Measurements from ENCODE around the gene STARD13. TPM values are rescaled to one million over a fixed set of nuclear protein-coding genes. Genes with fewer than 3 reads are reported as not detected.

STARD13 gene
- total and polyA plus RNA-seq, 2 donors from 2014 or later: 5.1 to 37.2 TPM

DNA sequence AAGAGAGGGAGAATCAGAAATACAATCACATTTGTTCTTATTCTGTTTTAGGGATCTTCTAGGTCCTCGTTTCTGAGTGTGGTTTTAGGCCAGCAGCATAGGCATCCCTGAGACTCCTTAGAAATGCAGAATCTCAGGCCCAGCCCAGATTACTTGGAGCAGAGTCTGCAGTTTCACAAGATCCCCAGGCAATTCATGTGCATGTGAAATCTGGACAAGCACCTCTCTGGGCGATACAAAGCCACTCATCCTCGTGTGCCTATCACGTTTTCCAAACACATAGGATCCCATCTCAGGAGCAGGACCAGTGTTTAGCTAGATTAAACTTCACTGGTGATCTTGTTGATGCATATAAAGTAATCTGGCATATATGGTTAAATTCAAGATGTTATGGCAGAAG is 182.1 kb downstream of the STARD13 start:
- DNase-seq (no peak), FAIRE-seq (no peak)
- Histone ChIP-seq H3K9me3 (ENCODE audit: control insufficient read depth in 2 of 3, insufficient read depth in 1 of 3, low read length in 3 of 3) (peaks cover 0 to 2% (median 0%) of the 10 kb centered on the region in 3 donors), H3K27ac (ENCODE audit: low read depth in 2 of 2, low read length in 2 of 2) (no peak overlapping the region), H3K9ac (ENCODE audit: low read length in 3 of 3) (no peak overlapping the region), H3K4me1 (ENCODE audit: control insufficient read depth in 2 of 3, insufficient read depth in 2 of 3, low read depth in 1 of 3, low read length in 3 of 3) (peaks cover 0 to under 1% (median 0%) of the 10 kb centered on the region in 3 donors), H3K4me3 (ENCODE audit: low read length in 3 of 3) (no peak overlapping the region), H3K36me3 (ENCODE audit: control insufficient read depth in 2 of 3, insufficient read depth in 3 of 3, low read length in 3 of 3) (peaks cover 6 to 10% (median 9%) of the 10 kb centered on the region in 3 donors), H3K27me3 (ENCODE audit: control insufficient read depth, insufficient read depth, low read length) (no peaks in the 10 kb centered on the region)
- intact Hi-C loops (cut with DNase I): no loop called here
- TF ChIP-seq, protein P1, sequence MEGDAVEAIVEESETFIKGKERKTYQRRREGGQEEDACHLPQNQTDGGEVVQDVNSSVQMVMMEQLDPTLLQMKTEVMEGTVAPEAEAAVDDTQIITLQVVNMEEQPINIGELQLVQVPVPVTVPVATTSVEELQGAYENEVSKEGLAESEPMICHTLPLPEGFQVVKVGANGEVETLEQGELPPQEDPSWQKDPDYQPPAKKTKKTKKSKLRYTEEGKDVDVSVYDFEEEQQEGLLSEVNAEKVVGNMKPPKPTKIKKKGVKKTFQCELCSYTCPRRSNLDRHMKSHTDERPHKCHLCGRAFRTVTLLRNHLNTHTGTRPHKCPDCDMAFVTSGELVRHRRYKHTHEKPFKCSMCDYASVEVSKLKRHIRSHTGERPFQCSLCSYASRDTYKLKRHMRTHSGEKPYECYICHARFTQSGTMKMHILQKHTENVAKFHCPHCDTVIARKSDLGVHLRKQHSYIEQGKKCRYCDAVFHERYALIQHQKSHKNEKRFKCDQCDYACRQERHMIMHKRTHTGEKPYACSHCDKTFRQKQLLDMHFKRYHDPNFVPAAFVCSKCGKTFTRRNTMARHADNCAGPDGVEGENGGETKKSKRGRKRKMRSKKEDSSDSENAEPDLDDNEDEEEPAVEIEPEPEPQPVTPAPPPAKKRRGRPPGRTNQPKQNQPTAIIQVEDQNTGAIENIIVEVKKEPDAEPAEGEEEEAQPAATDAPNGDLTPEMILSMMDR (IDR thresholded peaks at IDR 0.05; ENCODE audit: borderline replicate concordance, extremely low read depth, insufficient read depth): no peak

DNA sequence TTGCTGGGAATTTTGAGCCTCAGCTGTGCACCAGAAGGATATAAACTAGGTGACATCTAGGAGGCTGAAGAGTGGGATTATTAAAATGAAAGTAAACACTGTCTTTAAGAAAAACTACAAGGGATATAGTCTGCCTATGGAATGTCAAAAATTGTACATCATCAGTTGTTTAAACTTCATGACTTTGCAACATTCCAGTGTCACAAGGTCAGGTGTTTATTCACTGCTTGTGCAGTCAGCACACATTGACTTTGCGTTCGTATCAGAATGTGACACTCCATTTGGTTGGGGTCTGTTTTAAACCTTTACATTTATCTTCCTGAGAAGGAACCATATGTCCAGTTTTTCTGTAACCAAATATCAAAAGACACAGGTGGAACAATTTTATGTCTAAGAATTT is 183.7 kb downstream of the STARD13 start:
- Histone ChIP-seq H3K4me1 (ENCODE audit: control insufficient read depth in 2 of 3, insufficient read depth in 2 of 3, low read depth in 1 of 3, low read length in 3 of 3) (no peaks in the 10 kb centered on the region), H3K9me3 (ENCODE audit: control insufficient read depth in 2 of 3, insufficient read depth in 1 of 3, low read length in 3 of 3) (peaks cover 0 to 7% (median 0%) of the 10 kb centered on the region in 3 donors), H3K36me3 (ENCODE audit: control insufficient read depth in 2 of 3, insufficient read depth in 3 of 3, low read length in 3 of 3) (peaks cover 5 to 6% (median 5%) of the 10 kb centered on the region in 3 donors), H3K4me3 (ENCODE audit: low read length in 3 of 3) (no peak overlapping the region), H3K27ac (ENCODE audit: low read depth in 2 of 2, low read length in 2 of 2) (no peak overlapping the region), H3K27me3 (ENCODE audit: control insufficient read depth, insufficient read depth, low read length) (no peaks in the 10 kb centered on the region), H3K9ac (ENCODE audit: low read length in 3 of 3) (no peak overlapping the region)
- DNase-seq (no peak), FAIRE-seq (no peak)
- intact Hi-C loops (cut with DNase I): no loop called here
- TF ChIP-seq, protein P1 (IDR thresholded peaks at IDR 0.05; ENCODE audit: borderline replicate concordance, extremely low read depth, insufficient read depth): no peak

DNA sequence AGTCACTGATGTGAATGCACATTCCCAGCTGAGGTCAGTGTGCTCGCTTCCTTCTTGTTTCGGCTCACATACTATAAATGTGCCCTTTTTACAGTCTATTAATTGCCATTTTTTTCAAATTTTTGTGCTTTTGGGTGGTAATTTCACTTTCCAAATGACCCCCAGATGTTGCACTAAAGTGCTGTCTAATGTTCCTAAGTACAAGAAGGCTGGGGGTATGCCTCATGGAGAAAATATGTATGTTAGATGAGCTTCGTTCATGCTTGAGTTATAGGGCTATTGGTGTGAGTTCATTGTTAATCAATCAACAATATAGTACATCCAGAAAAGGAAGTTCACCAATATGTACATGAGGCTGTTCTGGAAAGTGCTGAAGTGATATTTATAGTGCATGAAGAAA is 184.7 kb downstream of the STARD13 start:
- H3K36me3 ChIP-seq (ENCODE audit: control insufficient read depth in 2 of 3, insufficient read depth in 3 of 3, low read length in 3 of 3): no peaks in the 10 kb centered on the region
- no peak overlapping the region for H3K27ac ChIP-seq (ENCODE audit: low read depth in 2 of 2, low read length in 2 of 2)
- H3K4me3 ChIP-seq (ENCODE audit: low read length in 3 of 3): no peak overlapping the region
- H3K27me3 ChIP-seq (ENCODE audit: control insufficient read depth, insufficient read depth, low read length): no peaks in the 10 kb centered on the region
- DNase-seq (no peak), FAIRE-seq (no peak)
- H3K9me3 ChIP-seq (ENCODE audit: control insufficient read depth in 2 of 3, insufficient read depth in 1 of 3, low read length in 3 of 3): peaks cover 0 to 7% (median 0%) of the 10 kb centered on the region in 3 donors
- intact Hi-C loops (cut with DNase I): no loop called here
- H3K4me1 ChIP-seq (ENCODE audit: control insufficient read depth in 2 of 3, insufficient read depth in 2 of 3, low read depth in 1 of 3, low read length in 3 of 3): no peaks in the 10 kb centered on the region
- TF ChIP-seq, protein P1 (IDR thresholded peaks at IDR 0.05; ENCODE audit: borderline replicate concordance, extremely low read depth, insufficient read depth): no peak
- H3K9ac ChIP-seq (ENCODE audit: low read length in 3 of 3): no peak overlapping the region

DNA sequence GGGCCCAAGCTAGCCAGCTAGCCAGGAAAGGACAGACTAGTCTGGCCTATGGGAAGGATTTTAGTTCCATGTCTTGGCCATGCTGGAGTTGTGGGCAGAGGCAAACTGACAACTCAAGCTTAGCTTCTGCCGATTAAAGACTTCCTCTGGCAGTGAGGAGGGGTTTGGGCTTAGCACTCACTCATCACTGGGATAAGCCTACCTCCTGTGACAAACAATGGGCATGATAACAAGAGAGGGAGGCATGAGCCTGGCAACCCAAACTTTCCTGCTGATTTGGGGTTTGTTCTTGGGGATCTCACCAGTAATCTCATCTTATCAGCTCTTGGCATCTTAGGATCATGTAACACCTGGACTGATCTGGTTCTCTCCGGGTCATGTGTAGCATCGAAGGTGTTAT is 185.7 kb downstream of the STARD13 start:
- intact Hi-C loops (cut with DNase I): no loop called here
- TF ChIP-seq, protein P1 (IDR thresholded peaks at IDR 0.05; ENCODE audit: borderline replicate concordance, extremely low read depth, insufficient read depth): no peak
- Histone ChIP-seq H3K9me3 (ENCODE audit: control insufficient read depth in 2 of 3, insufficient read depth in 1 of 3, low read length in 3 of 3) (peaks cover 0 to 7% (median 0%) of the 10 kb centered on the region in 3 donors), H3K9ac (ENCODE audit: low read length in 3 of 3) (no peak overlapping the region), H3K27ac (ENCODE audit: low read depth in 2 of 2, low read length in 2 of 2) (no peak overlapping the region), H3K4me1 (ENCODE audit: control insufficient read depth in 2 of 3, insufficient read depth in 2 of 3, low read depth in 1 of 3, low read length in 3 of 3) (no peaks in the 10 kb centered on the region), H3K36me3 (ENCODE audit: control insufficient read depth in 2 of 3, insufficient read depth in 3 of 3, low read length in 3 of 3) (no peaks in the 10 kb centered on the region), H3K27me3 (ENCODE audit: control insufficient read depth, insufficient read depth, low read length) (no peaks in the 10 kb centered on the region), H3K4me3 (ENCODE audit: low read length in 3 of 3) (no peak overlapping the region)
- DNase-seq (no peak), FAIRE-seq (no peak)
